Calu3 (cell line): Measurements from ENCODE around the gene CAMKV. TPM values are rescaled to one million over a fixed set of nuclear protein-coding genes. Genes with fewer than 3 reads are reported as not detected.

Experiments used
- BruUV-seq: library from RNA; stranded (reverse); fragments of 400-500 nt; replicated peaks from 2 replicates; lab custom pipeline; 2021; lab: Mats Ljungman, UMichigan
- CTCF ChIA-PET: fragments of 300-600 bp; sonication (Branson Sonifier 250); formaldehyde crosslinking; loops from one replicate; lab custom pipeline; 2022; ENCODE audit warnings: antibody characterized with exemption; lab: Charles Lee
- DNase-seq: peaks from one replicate; pipeline ENCODE4 v3.0.0; 2022
- H3K27ac Mint-ChIP-seq: one replicate; pipeline ENCODE4 v1.8.0; 2022; ENCODE audit warnings: mixed read lengths; ENCODE audit not compliant: unreplicated experiment
- H3K27me3 Mint-ChIP-seq: one replicate; pipeline ENCODE4 v1.8.0; 2022; ENCODE audit warnings: mixed read lengths; ENCODE audit not compliant: unreplicated experiment
- H3K36me3 Mint-ChIP-seq: one replicate; pipeline ENCODE4 v1.8.0; 2022; ENCODE audit warnings: mild to moderate bottlenecking, moderate library complexity, mixed read lengths; ENCODE audit not compliant: insufficient read depth, unreplicated experiment
- H3K4me1 Mint-ChIP-seq: one replicate; pipeline ENCODE4 v1.8.0; 2022; ENCODE audit warnings: mild to moderate bottlenecking, low read depth, mixed read lengths; ENCODE audit not compliant: unreplicated experiment
- H3K4me3 Mint-ChIP-seq: one replicate; pipeline ENCODE4 v1.8.0; 2022; ENCODE audit warnings: mild to moderate bottlenecking, low read depth, moderate library complexity, mixed read lengths; ENCODE audit not compliant: unreplicated experiment
- H3K9me3 Mint-ChIP-seq: one replicate; pipeline ENCODE4 v1.8.0; 2022; ENCODE audit warnings: low read depth, mixed read lengths; ENCODE audit not compliant: unreplicated experiment
- CTCF ChIP-seq: fragments of 200-600 bp; IDR thresholded peaks from one replicate; pipeline ENCODE4 v1.8.0; 2022; ENCODE audit warnings: antibody characterized with exemption; ENCODE audit not compliant: unreplicated experiment
- intact Hi-C: fragments of 100-400 bp; cut with micrococcal nuclease; formaldehyde crosslinking; loops from one replicate; pipeline ENCODE4 v1.10.0; 2022; ENCODE audit not compliant: unreplicated experiment
- total RNA-seq: library from RNA; stranded (reverse); gene quantifications from 2 replicates; pipeline ENCODE4 v1.2.3, GENCODE V29; 2022

CAMKV gene
- total RNA-seq, 1 experiment from 2014 or later, result 0.38 TPM

- Mint-ChIP-seq H3K9me3 (peaks cover 2% of the 10 kb centered on the region), H3K4me3 (no peak overlapping the region), H3K27me3 (peaks cover 11% of the 10 kb centered on the region), H3K36me3 (peaks cover 45% of the 10 kb centered on the region), H3K4me1 (no peaks in the 10 kb centered on the region), H3K27ac (no peak overlapping the region)
- CTCF ChIA-PET, result no interaction called here
- no peak for TF ChIP-seq CTCF
- intact Hi-C loops, result no loop called here
- DNase-seq, result no peak
- no TSS peak for BruUV-seq
Measured at GRCh38 chr3:49880581-49881315, 11.0 kb upstream of the CAMKV start.

DNA sequence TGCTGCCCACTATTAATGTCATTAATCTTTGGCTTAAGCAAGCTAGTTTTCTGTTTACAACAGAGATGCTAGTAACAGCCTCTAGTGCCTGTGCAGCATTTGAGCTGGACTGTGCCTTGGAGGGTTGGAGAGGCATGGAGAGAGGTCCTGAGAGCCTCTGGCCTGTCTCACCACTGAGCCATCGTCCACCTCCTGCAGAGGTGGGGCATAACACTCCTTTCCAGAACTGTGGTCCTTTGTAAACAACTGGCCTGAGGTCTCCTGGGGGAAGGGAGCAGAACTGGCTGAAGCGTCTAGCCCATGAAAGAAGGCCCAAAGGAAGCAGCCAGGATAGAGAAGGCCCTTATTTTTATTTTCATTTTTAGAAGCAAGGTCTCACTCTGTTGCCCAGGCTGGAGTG lies 10.0 kb upstream of the CAMKV start:
- Mint-ChIP-seq H3K9me3 (peaks cover 2% of the 10 kb centered on the region), H3K4me1 (no peaks in the 10 kb centered on the region), H3K36me3 (peaks cover 53% of the 10 kb centered on the region), H3K4me3 (no peak overlapping the region), H3K27me3 (peaks cover 21% of the 10 kb centered on the region), H3K27ac (peak overlapping the region; percentile 52)
- intact Hi-C loops, result no loop called here
- TF ChIP-seq CTCF, result no peak
- CTCF ChIA-PET, result no interaction called here
- no peak for DNase-seq
- TSS peak; percentile 7 for BruUV-seq

GRCh38 chr3:49878686-49879085 lies 9.0 kb upstream of the CAMKV start:
- H3K9me3 Mint-ChIP-seq, result peaks cover under 1% of the 10 kb centered on the region
- no peak overlapping the region for H3K27ac Mint-ChIP-seq
- H3K4me3 Mint-ChIP-seq, result no peak overlapping the region
- DNase-seq, result no peak
- TF ChIP-seq CTCF, result no peak
- peaks cover 48% of the 10 kb centered on the region for H3K36me3 Mint-ChIP-seq
- CTCF ChIA-PET, result interaction anchor here (0.7 kb wide), 1 partner anchor 22 kb away, joined by 5 read pairs; no protein-coding TSS in a partner anchor
- peaks cover 28% of the 10 kb centered on the region for H3K27me3 Mint-ChIP-seq
- no peaks in the 10 kb centered on the region for H3K4me1 Mint-ChIP-seq
- intact Hi-C loops, result no loop called here
- BruUV-seq, result no TSS peak

DNA sequence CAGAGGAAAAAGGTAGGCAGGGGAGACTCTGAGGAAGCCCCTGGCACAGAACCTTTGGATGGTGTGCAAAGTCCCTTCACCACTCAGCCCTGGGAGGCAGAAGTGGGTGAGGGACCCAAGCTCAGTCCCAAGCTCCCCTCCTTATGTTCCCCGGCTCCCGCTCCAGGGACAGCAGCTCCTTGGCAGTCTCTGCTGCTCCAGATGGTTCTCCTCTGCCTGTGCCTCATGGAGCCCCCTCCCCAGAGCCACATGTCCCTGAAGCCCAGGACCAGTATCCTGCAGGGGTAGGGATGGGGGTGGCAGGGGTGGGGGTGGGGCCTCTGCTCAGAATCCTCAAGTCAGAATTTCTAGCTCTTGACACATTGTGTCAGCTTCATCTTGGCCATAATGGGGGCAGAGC lies 8.0 kb upstream of the CAMKV start:
- TF ChIP-seq CTCF, result no peak
- Mint-ChIP-seq H3K27me3 (peaks cover 28% of the 10 kb centered on the region), H3K27ac (no peak overlapping the region), H3K4me1 (no peaks in the 10 kb centered on the region), H3K9me3 (no peaks in the 10 kb centered on the region), H3K4me3 (no peak overlapping the region), H3K36me3 (peaks cover 44% of the 10 kb centered on the region)
- BruUV-seq, result no TSS peak
- intact Hi-C loops, result no loop called here
- CTCF ChIA-PET, result no interaction called here
- no peak for DNase-seq
